HG02970 (cell line): ENCODE data around the gene FRS2.

Source experiments
- ATAC-seq: cut with Tn5 transposase; IDR thresholded peaks from one replicate; pipeline ENCODE4 v1.9.1; 2021; ENCODE audit warnings: mild to moderate bottlenecking, moderate library complexity, moderate number of reproducible peaks; ENCODE audit not compliant: unreplicated experiment, low FRiP score

Gene FRS2

GRCh38 chr12:69497308-69498026 is 27.3 kb downstream of the FRS2 start:
- ATAC-seq: no peak

- no peak for ATAC-seq
These were observed 30.4 kb downstream of the FRS2 start for GRCh38 chr12:69500631-69501030.

GRCh38 chr12:69501154-69501895 is 31.1 kb downstream of the FRS2 start:
- ATAC-seq: no peak

- no peak for ATAC-seq
These were observed 32.3 kb downstream of the FRS2 start for GRCh38 chr12:69502345-69503081.

- ATAC-seq: no peak
These were observed 37.9 kb downstream of the FRS2 start for GRCh38 chr12:69508091-69508490.

- no peak for ATAC-seq
These were observed 38.4 kb downstream of the FRS2 start for GRCh38 chr12:69508621-69509020.

GRCh38 chr12:69509308-69509736 is 39.1 kb downstream of the FRS2 start:
- ATAC-seq: no peak

- ATAC-seq: no peak
These were observed 40.0 kb downstream of the FRS2 start for GRCh38 chr12:69509904-69510827.

- ATAC-seq: no peak
These were observed 40.8 kb downstream of the FRS2 start for GRCh38 chr12:69511016-69511415.

GRCh38 chr12:69511469-69512267 is 41.5 kb downstream of the FRS2 start:
- ATAC-seq: no peak

GRCh38 chr12:69512820-69513219 is 42.6 kb downstream of the FRS2 start:
- ATAC-seq: no peak

- ATAC-seq: no peak
These were observed 43.1 kb downstream of the FRS2 start for GRCh38 chr12:69513297-69513696.

GRCh38 chr12:69514111-69514510 is 43.9 kb downstream of the FRS2 start:
- ATAC-seq: no peak

GRCh38 chr12:69514845-69515244 is 44.7 kb downstream of the FRS2 start:
- ATAC-seq: no peak

- ATAC-seq: no peak
These were observed 45.3 kb downstream of the FRS2 start for GRCh38 chr12:69515394-69515930.

GRCh38 chr12:69516950-69517349 is 46.8 kb downstream of the FRS2 start:
- no peak for ATAC-seq

GRCh38 chr12:69517406-69517805 is 47.2 kb downstream of the FRS2 start:
- ATAC-seq: no peak

- no peak for ATAC-seq
These were observed 49.7 kb downstream of the FRS2 start for GRCh38 chr12:69519871-69520270.
